ENCODE results near the gene PPP2R3C. TPM values are rescaled to one million over a fixed set of nuclear protein-coding genes. Genes with fewer than 3 reads are reported as not detected.

The PPP2R3C gene
- total and polyA plus RNA-seq, 2 donors (not counting 1 experiment from before 2014, with no cell fraction given), result 32.6 to 61.9 TPM

DNA sequence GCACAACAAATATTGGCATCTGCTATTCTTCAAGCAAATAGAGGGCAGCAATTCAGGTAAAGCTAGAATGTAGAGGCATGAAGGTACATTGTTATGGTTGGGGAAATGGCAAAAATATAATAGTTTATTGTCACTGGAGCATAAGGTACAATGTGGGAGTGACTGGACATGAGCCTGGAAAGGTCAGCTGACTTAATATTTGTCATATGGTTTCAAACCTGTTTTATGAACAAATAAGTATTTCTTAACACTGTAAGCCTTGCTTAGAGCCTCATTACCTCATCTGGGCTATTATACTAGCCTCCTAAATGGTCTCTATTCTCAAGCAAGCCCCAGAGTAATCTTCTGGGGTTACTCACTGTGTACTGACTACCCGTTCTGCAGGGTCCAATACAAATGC, 42.0 kb downstream of the PPP2R3C start:
- H3K36me3 ChIP-seq (ENCODE audit: control insufficient read depth, insufficient read depth, low read length), result peaks cover 2% of the 10 kb centered on the region
- DNase-seq (ENCODE audit: low read depth in 2 of 2), result no peak
- no peak overlapping the region for H3K27ac ChIP-seq (ENCODE audit: insufficient read depth, low read length)
- no peak overlapping the region for H3K4me2 ChIP-seq (ENCODE audit: extremely low read depth, insufficient read depth, low read length)
- H3K4me1 ChIP-seq (ENCODE audit: control insufficient read depth, extremely low read depth, insufficient read depth, low read length), result no peaks in the 10 kb centered on the region
- H3K9me3 ChIP-seq (ENCODE audit: control insufficient read depth, insufficient read depth, low read depth, low read length), result no peaks in the 10 kb centered on the region
- no peak overlapping the region for H2AFZ ChIP-seq (ENCODE audit: low read length)
- TF ChIP-seq, protein P1, sequence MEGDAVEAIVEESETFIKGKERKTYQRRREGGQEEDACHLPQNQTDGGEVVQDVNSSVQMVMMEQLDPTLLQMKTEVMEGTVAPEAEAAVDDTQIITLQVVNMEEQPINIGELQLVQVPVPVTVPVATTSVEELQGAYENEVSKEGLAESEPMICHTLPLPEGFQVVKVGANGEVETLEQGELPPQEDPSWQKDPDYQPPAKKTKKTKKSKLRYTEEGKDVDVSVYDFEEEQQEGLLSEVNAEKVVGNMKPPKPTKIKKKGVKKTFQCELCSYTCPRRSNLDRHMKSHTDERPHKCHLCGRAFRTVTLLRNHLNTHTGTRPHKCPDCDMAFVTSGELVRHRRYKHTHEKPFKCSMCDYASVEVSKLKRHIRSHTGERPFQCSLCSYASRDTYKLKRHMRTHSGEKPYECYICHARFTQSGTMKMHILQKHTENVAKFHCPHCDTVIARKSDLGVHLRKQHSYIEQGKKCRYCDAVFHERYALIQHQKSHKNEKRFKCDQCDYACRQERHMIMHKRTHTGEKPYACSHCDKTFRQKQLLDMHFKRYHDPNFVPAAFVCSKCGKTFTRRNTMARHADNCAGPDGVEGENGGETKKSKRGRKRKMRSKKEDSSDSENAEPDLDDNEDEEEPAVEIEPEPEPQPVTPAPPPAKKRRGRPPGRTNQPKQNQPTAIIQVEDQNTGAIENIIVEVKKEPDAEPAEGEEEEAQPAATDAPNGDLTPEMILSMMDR (conservative IDR thresholded peaks at IDR 0.05 in 1 of 2, IDR thresholded peaks at IDR 0.05 in 1 of 2; ENCODE audit: low read depth in 1 of 2, low read length in 2 of 2), result no peak
- TF ChIP-seq EZH2 (IDR thresholded peaks at IDR 0.05; ENCODE audit: low read length, missing control alignments), result no peak
- H3K79me2 ChIP-seq (ENCODE audit: control insufficient read depth, insufficient read depth, low read length), result no peaks in the 10 kb centered on the region
- no peaks in the 10 kb centered on the region for H3K27me3 ChIP-seq (ENCODE audit: control insufficient read depth, insufficient read depth, low read length)
- no peak overlapping the region for H3K9ac ChIP-seq (ENCODE audit: insufficient read depth, low read length)
- H3K4me3 ChIP-seq (replicated peaks in 1 of 4; ENCODE audit: control extremely low read depth in 1 of 4, insufficient read depth in 1 of 4, low read depth in 3 of 4, low read length in 4 of 4), result no peak overlapping the region
- H4K20me1 ChIP-seq (ENCODE audit: control insufficient read depth, extremely low read depth, insufficient read depth, low read length), result no peaks in the 10 kb centered on the region

DNA sequence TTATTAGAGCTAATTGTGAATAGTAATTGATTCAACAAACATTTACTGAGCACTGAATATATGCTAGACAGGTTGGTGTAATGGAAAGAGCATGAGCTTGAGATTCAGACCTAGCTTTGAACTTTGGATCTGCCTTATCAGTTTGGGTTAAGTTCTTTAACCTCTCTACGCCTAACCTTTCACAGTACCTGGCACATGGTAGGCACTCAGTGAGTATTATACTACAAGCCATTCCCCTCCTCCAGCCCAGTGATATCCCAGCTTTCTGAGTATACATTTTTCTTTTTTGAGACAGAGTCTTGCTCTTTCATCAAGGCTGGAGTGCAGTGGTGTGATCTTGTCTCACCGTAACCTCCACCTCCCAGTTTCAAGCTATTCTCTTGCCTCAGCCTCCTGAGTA, 43.7 kb downstream of the PPP2R3C start:
- Histone ChIP-seq H3K79me2 (ENCODE audit: control insufficient read depth, insufficient read depth, low read length) (no peaks in the 10 kb centered on the region), H3K27ac (ENCODE audit: insufficient read depth, low read length) (no peak overlapping the region), H3K36me3 (ENCODE audit: control insufficient read depth, insufficient read depth, low read length) (peaks cover 2% of the 10 kb centered on the region), H2AFZ (ENCODE audit: low read length) (no peak overlapping the region), H4K20me1 (ENCODE audit: control insufficient read depth, extremely low read depth, insufficient read depth, low read length) (no peaks in the 10 kb centered on the region), H3K9me3 (ENCODE audit: control insufficient read depth, insufficient read depth, low read depth, low read length) (no peaks in the 10 kb centered on the region), H3K27me3 (ENCODE audit: control insufficient read depth, insufficient read depth, low read length) (no peaks in the 10 kb centered on the region), H3K4me3 (replicated peaks in 1 of 4; ENCODE audit: control extremely low read depth in 1 of 4, insufficient read depth in 1 of 4, low read depth in 3 of 4, low read length in 4 of 4) (no peak overlapping the region), H3K9ac (ENCODE audit: insufficient read depth, low read length) (no peak overlapping the region), H3K4me1 (ENCODE audit: control insufficient read depth, extremely low read depth, insufficient read depth, low read length) (no peaks in the 10 kb centered on the region), H3K4me2 (ENCODE audit: extremely low read depth, insufficient read depth, low read length) (no peak overlapping the region)
- DNase-seq (ENCODE audit: low read depth in 2 of 2), result no peak
- TF ChIP-seq, protein P1 (conservative IDR thresholded peaks at IDR 0.05 in 1 of 2, IDR thresholded peaks at IDR 0.05 in 1 of 2; ENCODE audit: low read depth in 1 of 2, low read length in 2 of 2), result no peak
- no peak for TF ChIP-seq EZH2 (IDR thresholded peaks at IDR 0.05; ENCODE audit: low read length, missing control alignments)

DNA sequence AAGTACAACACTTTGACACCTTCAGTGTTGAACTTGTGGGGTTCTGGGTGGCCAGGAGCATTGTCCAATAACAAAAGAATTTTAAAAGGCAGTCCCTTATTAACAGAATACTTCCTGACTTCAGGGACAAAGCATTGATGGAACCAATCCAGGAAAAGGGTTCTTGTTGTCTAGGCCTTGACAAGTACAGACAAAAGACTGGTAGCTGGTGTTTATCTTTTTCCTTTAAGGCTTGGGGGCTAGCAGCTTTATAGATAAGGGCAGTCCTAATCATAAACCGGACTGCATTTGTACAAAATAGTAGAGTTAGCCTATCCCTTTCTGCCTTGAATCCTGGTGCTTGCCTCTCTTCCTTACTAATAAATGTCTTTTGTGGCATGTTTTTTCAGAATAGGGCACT, 48.3 kb downstream of the PPP2R3C start:
- H3K79me2 ChIP-seq (ENCODE audit: control insufficient read depth, insufficient read depth, low read length), result no peaks in the 10 kb centered on the region
- peaks cover 4% of the 10 kb centered on the region for H3K36me3 ChIP-seq (ENCODE audit: control insufficient read depth, insufficient read depth, low read length)
- no peak overlapping the region for H3K27ac ChIP-seq (ENCODE audit: insufficient read depth, low read length)
- no peaks in the 10 kb centered on the region for H3K27me3 ChIP-seq (ENCODE audit: control insufficient read depth, insufficient read depth, low read length)
- no peak overlapping the region for H3K4me3 ChIP-seq (replicated peaks in 1 of 4; ENCODE audit: control extremely low read depth in 1 of 4, insufficient read depth in 1 of 4, low read depth in 3 of 4, low read length in 4 of 4)
- no peak overlapping the region for H3K4me2 ChIP-seq (ENCODE audit: extremely low read depth, insufficient read depth, low read length)
- DNase-seq (ENCODE audit: low read depth in 2 of 2), result no peak
- no peak overlapping the region for H2AFZ ChIP-seq (ENCODE audit: low read length)
- no peaks in the 10 kb centered on the region for H3K9me3 ChIP-seq (ENCODE audit: control insufficient read depth, insufficient read depth, low read depth, low read length)
- no peaks in the 10 kb centered on the region for H4K20me1 ChIP-seq (ENCODE audit: control insufficient read depth, extremely low read depth, insufficient read depth, low read length)
- TF ChIP-seq EZH2 (IDR thresholded peaks at IDR 0.05; ENCODE audit: low read length, missing control alignments), result no peak
- TF ChIP-seq, protein P1 (conservative IDR thresholded peaks at IDR 0.05 in 1 of 2, IDR thresholded peaks at IDR 0.05 in 1 of 2; ENCODE audit: low read depth in 1 of 2, low read length in 2 of 2), result no peak
- no peaks in the 10 kb centered on the region for H3K4me1 ChIP-seq (ENCODE audit: control insufficient read depth, extremely low read depth, insufficient read depth, low read length)
- no peak overlapping the region for H3K9ac ChIP-seq (ENCODE audit: insufficient read depth, low read length)
